Loucy (cell line): ENCODE results near the gene UNC45A.

Experiments used
- H2AFZ ChIP-seq: fragments of 200-600 bp; sonication (generic); 2 replicates; pipeline ENCODE4 v1.6.0; 2016; ENCODE audit warnings: antibody characterized with exemption, mild to moderate bottlenecking, low read length, moderate library complexity
- H3F3A ChIP-seq: fragments of 200-600 bp; 2 replicates; pipeline ENCODE4 v1.6.0; 2016; ENCODE audit warnings: antibody characterized with exemption, low read depth, mild to moderate bottlenecking
- H3K27me3 ChIP-seq: fragments of 200-600 bp; sonication (generic); 2 replicates; pipeline ENCODE4 v1.6.1; 2014; ENCODE audit warnings: low read length, mild to moderate bottlenecking; ENCODE audit not compliant: insufficient read depth, poor library complexity, severe bottlenecking
- H3K36me3 ChIP-seq: fragments of 200-600 bp; sonication (generic); 2 replicates; pipeline ENCODE4 v1.6.1; 2016; ENCODE audit warnings: low read length; ENCODE audit not compliant: insufficient read depth
- H3K4me1 ChIP-seq: fragments of 200-600 bp; sonication (generic); 2 replicates; pipeline ENCODE4 v1.5.1; 2014; ENCODE audit warnings: low read length, mild to moderate bottlenecking; ENCODE audit not compliant: insufficient read depth, poor library complexity, severe bottlenecking
- H3K4me2 ChIP-seq: fragments of 200-600 bp; sonication (generic); 2 replicates; pipeline ENCODE4 v1.6.0; 2014; ENCODE audit warnings: antibody characterized with exemption, low read length, low read depth, mild to moderate bottlenecking; ENCODE audit not compliant: poor library complexity, severe bottlenecking
- H3K4me3 ChIP-seq: fragments of 200-600 bp; sonication (generic); 2 replicates; pipeline ENCODE4 v1.5.1; 2014; ENCODE audit warnings: low read length, mild to moderate bottlenecking, mixed read lengths; ENCODE audit not compliant: poor library complexity, severe bottlenecking
- H3K79me2 ChIP-seq: fragments of 200-600 bp; sonication (generic); 2 replicates; pipeline ENCODE4 v1.6.1; 2014; ENCODE audit warnings: low read length; ENCODE audit not compliant: insufficient read depth
- H3K9ac ChIP-seq: fragments of 200-600 bp; sonication (generic); 2 replicates; pipeline ENCODE4 v1.6.0; 2014; ENCODE audit warnings: mild to moderate bottlenecking, low read depth, low read length, moderate library complexity; ENCODE audit not compliant: poor library complexity, severe bottlenecking
- H3K9me2 ChIP-seq: fragments of 200-600 bp; sonication (generic); replicated peaks from 2 replicates; pipeline ENCODE4 v1.6.1; 2016; ENCODE audit warnings: low read depth, low read length, mixed read lengths
- H3K9me3 ChIP-seq: fragments of 200-600 bp; sonication (generic); 2 replicates; pipeline ENCODE4 v1.6.1; 2014; ENCODE audit warnings: mild to moderate bottlenecking, antibody characterized with exemption, low read length, low read depth; ENCODE audit not compliant: insufficient read depth
- H4K20me1 ChIP-seq: fragments of 200-600 bp; sonication (generic); 2 replicates; pipeline ENCODE4 v1.6.0; 2014; ENCODE audit warnings: antibody characterized with exemption, low read length, mild to moderate bottlenecking; ENCODE audit not compliant: insufficient read depth, poor library complexity, severe bottlenecking
- CTCF ChIP-seq: fragments of 200-600 bp; sonication (generic); conservative IDR thresholded peaks from 2 replicates; pipeline ENCODE4 v1.5.1; 2014; ENCODE audit warnings: mild to moderate bottlenecking, antibody characterized with exemption, low read length
- EZH2phosphoT487 ChIP-seq: fragments of 200-600 bp; IDR thresholded peaks from 2 replicates; pipeline ENCODE4 v1.6.1; 2018; ENCODE audit warnings: antibody characterized with exemption, mild to moderate bottlenecking, moderate library complexity, borderline replicate concordance

The UNC45A gene

GRCh38 chr15:90933301-90933700 lies 1.8 kb upstream of the UNC45A start:
- 0 out of 2 replicates have a peak, but pooled peaks cover 5% of the 10 kb centered on the region for H3F3A ChIP-seq
- H3K36me3 ChIP-seq, result no peaks in the 10 kb centered on the region
- H3K4me1 ChIP-seq, result peaks cover 45% of the 10 kb centered on the region
- TF ChIP-seq CTCF (no peak), EZH2phosphoT487 (no peak)
- H3K79me2 ChIP-seq, result peaks cover 44% of the 10 kb centered on the region
- H3K9me3 ChIP-seq, result no peaks in the 10 kb centered on the region
- no peaks in the 10 kb centered on the region for H3K9me2 ChIP-seq
- H3K4me2 ChIP-seq, result no peak overlapping the region
- no peak overlapping the region for H3K4me3 ChIP-seq
- H3K9ac ChIP-seq, result peak overlapping the region; percentile 82
- H2AFZ ChIP-seq, result no peak overlapping the region
- no peaks in the 10 kb centered on the region for H3K27me3 ChIP-seq
- H4K20me1 ChIP-seq, result peaks cover 18% of the 10 kb centered on the region

GRCh38 chr15:90934256-90934948 lies 683 bp upstream of the UNC45A start:
- Histone ChIP-seq H3K36me3 (peaks cover 4% of the 10 kb centered on the region; the same call in 1 of the 2 replicates), H3K9me2 (no peaks in the 10 kb centered on the region), H3K27me3 (no peaks in the 10 kb centered on the region), H3K4me1 (peaks cover 42% of the 10 kb centered on the region), H4K20me1 (peaks cover 18% of the 10 kb centered on the region), H3K4me2 (peak overlapping the region; percentile 83), H2AFZ (peak overlapping the region; percentile 81), H3K4me3 (peak overlapping the region; percentile 93), H3K79me2 (peaks cover 36% of the 10 kb centered on the region), H3F3A (0 out of 2 replicates have a peak, but pooled peaks cover 5% of the 10 kb centered on the region), H3K9me3 (no peaks in the 10 kb centered on the region), H3K9ac (peak overlapping the region; percentile 96)
- TF ChIP-seq CTCF (peak; percentile 93), EZH2phosphoT487 (no peak)

GRCh38 chr15:90936823-90937222 lies 1.7 kb downstream of the UNC45A start:
- Histone ChIP-seq H4K20me1 (peaks cover 18% of the 10 kb centered on the region), H3K36me3 (peaks cover 15% of the 10 kb centered on the region; the same call in 1 of the 2 replicates), H3K4me2 (peak overlapping the region; percentile 83), H3K9me3 (no peaks in the 10 kb centered on the region), H3K27me3 (no peaks in the 10 kb centered on the region), H2AFZ (no peak overlapping the region), H3K4me1 (peaks cover 28% of the 10 kb centered on the region), H3K9me2 (no peaks in the 10 kb centered on the region), H3F3A (no peaks in the 10 kb centered on the region), H3K9ac (peak overlapping the region; percentile 96), H3K79me2 (peaks cover 26% of the 10 kb centered on the region), H3K4me3 (peak overlapping the region; percentile 93)
- no peak for TF ChIP-seq CTCF
- TF ChIP-seq EZH2phosphoT487, result no peak
